ENCODE data around the gene PADI6.

DNA sequence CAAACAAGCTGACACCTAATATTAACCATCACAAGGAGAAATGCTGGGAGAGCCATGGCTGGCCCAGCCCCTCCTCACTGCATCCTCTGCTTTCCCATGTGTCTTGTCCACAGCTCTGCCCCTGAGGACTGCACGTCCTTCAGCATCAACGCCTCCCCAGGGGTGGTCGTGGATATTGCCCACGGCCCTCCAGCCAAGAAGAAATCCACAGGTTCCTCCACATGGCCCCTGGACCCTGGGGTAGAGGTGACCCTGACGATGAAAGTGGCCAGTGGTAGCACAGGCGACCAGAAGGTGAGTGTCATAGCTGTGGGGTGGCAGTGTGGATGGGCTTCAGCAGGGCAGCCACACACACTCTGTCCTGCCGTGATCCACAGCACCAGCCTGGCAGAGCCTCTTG, 41.1 kb upstream of the PADI6 start:
- TF ChIP-seq SCRT1 (tag by site-specific recombination; IDR thresholded peaks at IDR 0.05; ENCODE audit: borderline replicate concordance) (no peak), YY1 (tag by site-specific recombination; IDR thresholded peaks at IDR 0.05) (no peak), ZNF114 (tag by site-specific recombination; IDR thresholded peaks at IDR 0.05) (no peak), ZNF660 (tag by site-specific recombination; IDR thresholded peaks at IDR 0.05) (no peak), ZNF843 (tag by site-specific recombination; IDR thresholded peaks at IDR 0.05) (no peak), ZNF701 (tag by site-specific recombination; IDR thresholded peaks at IDR 0.05) (no peak)
- TF ChIP-seq, protein P1, sequence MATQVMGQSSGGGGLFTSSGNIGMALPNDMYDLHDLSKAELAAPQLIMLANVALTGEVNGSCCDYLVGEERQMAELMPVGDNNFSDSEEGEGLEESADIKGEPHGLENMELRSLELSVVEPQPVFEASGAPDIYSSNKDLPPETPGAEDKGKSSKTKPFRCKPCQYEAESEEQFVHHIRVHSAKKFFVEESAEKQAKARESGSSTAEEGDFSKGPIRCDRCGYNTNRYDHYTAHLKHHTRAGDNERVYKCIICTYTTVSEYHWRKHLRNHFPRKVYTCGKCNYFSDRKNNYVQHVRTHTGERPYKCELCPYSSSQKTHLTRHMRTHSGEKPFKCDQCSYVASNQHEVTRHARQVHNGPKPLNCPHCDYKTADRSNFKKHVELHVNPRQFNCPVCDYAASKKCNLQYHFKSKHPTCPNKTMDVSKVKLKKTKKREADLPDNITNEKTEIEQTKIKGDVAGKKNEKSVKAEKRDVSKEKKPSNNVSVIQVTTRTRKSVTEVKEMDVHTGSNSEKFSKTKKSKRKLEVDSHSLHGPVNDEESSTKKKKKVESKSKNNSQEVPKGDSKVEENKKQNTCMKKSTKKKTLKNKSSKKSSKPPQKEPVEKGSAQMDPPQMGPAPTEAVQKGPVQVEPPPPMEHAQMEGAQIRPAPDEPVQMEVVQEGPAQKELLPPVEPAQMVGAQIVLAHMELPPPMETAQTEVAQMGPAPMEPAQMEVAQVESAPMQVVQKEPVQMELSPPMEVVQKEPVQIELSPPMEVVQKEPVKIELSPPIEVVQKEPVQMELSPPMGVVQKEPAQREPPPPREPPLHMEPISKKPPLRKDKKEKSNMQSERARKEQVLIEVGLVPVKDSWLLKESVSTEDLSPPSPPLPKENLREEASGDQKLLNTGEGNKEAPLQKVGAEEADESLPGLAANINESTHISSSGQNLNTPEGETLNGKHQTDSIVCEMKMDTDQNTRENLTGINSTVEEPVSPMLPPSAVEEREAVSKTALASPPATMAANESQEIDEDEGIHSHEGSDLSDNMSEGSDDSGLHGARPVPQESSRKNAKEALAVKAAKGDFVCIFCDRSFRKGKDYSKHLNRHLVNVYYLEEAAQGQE (tag by site-specific recombination; IDR thresholded peaks at IDR 0.05), result no peak
- TF ChIP-seq, protein P2, sequence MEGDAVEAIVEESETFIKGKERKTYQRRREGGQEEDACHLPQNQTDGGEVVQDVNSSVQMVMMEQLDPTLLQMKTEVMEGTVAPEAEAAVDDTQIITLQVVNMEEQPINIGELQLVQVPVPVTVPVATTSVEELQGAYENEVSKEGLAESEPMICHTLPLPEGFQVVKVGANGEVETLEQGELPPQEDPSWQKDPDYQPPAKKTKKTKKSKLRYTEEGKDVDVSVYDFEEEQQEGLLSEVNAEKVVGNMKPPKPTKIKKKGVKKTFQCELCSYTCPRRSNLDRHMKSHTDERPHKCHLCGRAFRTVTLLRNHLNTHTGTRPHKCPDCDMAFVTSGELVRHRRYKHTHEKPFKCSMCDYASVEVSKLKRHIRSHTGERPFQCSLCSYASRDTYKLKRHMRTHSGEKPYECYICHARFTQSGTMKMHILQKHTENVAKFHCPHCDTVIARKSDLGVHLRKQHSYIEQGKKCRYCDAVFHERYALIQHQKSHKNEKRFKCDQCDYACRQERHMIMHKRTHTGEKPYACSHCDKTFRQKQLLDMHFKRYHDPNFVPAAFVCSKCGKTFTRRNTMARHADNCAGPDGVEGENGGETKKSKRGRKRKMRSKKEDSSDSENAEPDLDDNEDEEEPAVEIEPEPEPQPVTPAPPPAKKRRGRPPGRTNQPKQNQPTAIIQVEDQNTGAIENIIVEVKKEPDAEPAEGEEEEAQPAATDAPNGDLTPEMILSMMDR (tag by site-specific recombination; IDR thresholded peaks at IDR 0.05), result no peak
- TF ChIP-seq, protein P3, sequence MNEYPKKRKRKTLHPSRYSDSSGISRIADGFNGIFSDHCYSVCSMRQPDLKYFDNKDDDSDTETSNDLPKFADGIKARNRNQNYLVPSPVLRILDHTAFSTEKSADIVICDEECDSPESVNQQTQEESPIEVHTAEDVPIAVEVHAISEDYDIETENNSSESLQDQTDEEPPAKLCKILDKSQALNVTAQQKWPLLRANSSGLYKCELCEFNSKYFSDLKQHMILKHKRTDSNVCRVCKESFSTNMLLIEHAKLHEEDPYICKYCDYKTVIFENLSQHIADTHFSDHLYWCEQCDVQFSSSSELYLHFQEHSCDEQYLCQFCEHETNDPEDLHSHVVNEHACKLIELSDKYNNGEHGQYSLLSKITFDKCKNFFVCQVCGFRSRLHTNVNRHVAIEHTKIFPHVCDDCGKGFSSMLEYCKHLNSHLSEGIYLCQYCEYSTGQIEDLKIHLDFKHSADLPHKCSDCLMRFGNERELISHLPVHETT (tag by site-specific recombination; IDR thresholded peaks at IDR 0.05), result no peak
